Inferior parietal cortex (tissue), 1 donor: Measurements from ENCODE around the gene RELN.

ENCODE experiments used
- DNase-seq: peaks from one replicate; pipeline ENCODE4 v3.0.0-alpha.2; 2016; ENCODE audit errors: extremely low spot score

Gene RELN

GRCh38 chr7:103894656-103895596, 94.5 kb downstream of the RELN start:
- DNase-seq, result no peak

GRCh38 chr7:103893350-103893749, 96.1 kb downstream of the RELN start:
- no peak for DNase-seq

GRCh38 chr7:103889451-103889850, 100.0 kb downstream of the RELN start:
- DNase-seq, result no peak

- DNase-seq, result no peak
These were observed 100.8 kb downstream of the RELN start for GRCh38 chr7:103888603-103889153.

GRCh38 chr7:103887853-103888602, 101.4 kb downstream of the RELN start:
- no peak for DNase-seq

- no peak for DNase-seq
These were observed 102.4 kb downstream of the RELN start for GRCh38 chr7:103887050-103887449.

- no peak for DNase-seq
These were observed 109.4 kb downstream of the RELN start for GRCh38 chr7:103879928-103880600.

- no peak for DNase-seq
These were observed 110.0 kb downstream of the RELN start for GRCh38 chr7:103879411-103879810.

GRCh38 chr7:103877565-103877964, 111.9 kb downstream of the RELN start:
- no peak for DNase-seq

- no peak for DNase-seq
These were observed 113.7 kb downstream of the RELN start for GRCh38 chr7:103875718-103876117.

GRCh38 chr7:103871473-103871872, 118.0 kb downstream of the RELN start:
- no peak for DNase-seq

GRCh38 chr7:103870664-103871063, 118.8 kb downstream of the RELN start:
- no peak for DNase-seq

GRCh38 chr7:103867874-103868273, 121.6 kb downstream of the RELN start:
- no peak for DNase-seq

- DNase-seq, result no peak
These were observed 122.5 kb downstream of the RELN start for GRCh38 chr7:103866919-103867318.

GRCh38 chr7:103865442-103865841, 124.0 kb downstream of the RELN start:
- no peak for DNase-seq

- no peak for DNase-seq
These were observed 127.0 kb downstream of the RELN start for GRCh38 chr7:103862302-103863035.

GRCh38 chr7:103859709-103860108, 129.7 kb downstream of the RELN start:
- no peak for DNase-seq

GRCh38 chr7:103857435-103857834, 132.0 kb downstream of the RELN start:
- no peak for DNase-seq

GRCh38 chr7:103856929-103857328, 132.5 kb downstream of the RELN start:
- DNase-seq, result no peak

- DNase-seq, result no peak
These were observed 133.8 kb downstream of the RELN start for GRCh38 chr7:103855671-103856070.

- no peak for DNase-seq
These were observed 134.8 kb downstream of the RELN start for GRCh38 chr7:103854611-103855010.
